GM23338 (cell line): ENCODE results near the gene ARHGAP27. TPM values are rescaled to one million over a fixed set of nuclear protein-coding genes. Genes with fewer than 3 reads are reported as not detected.

Experiments
- ATAC-seq: fragments of 200-7000 bp; cut with Tn5 transposase; 3 replicates; pipeline ENCODE4 v1.9.1; 2020
- DNase-seq: peaks from one replicate; pipeline ENCODE4 v3.0.0-alpha.2; 2015; ENCODE audit warnings: low spot score
- H2AFZ ChIP-seq: fragments of 200-600 bp; sonication (generic); 2 replicates; pipeline ENCODE4 v1.8.0; 2016; ENCODE audit warnings: antibody characterized with exemption, mild to moderate bottlenecking, moderate library complexity
- H3F3A ChIP-seq: fragments of 200-600 bp; sonication (generic); replicated peaks from 2 replicates; pipeline ENCODE4 v1.8.0; 2017; ENCODE audit warnings: antibody characterized with exemption, mixed run types, low read depth
- H3K27ac ChIP-seq: fragments of 200-600 bp; sonication (generic); 2 replicates; pipeline ENCODE4 v1.6.1; 2016; ENCODE audit warnings: low read depth
- H3K27me3 ChIP-seq: fragments of 200-600 bp; sonication (generic); 2 replicates; pipeline ENCODE4 v1.8.0; 2016; ENCODE audit warnings: mild to moderate bottlenecking, mixed run types, moderate library complexity; ENCODE audit not compliant: insufficient read depth
- H3K36me3 ChIP-seq: fragments of 200-600 bp; sonication (generic); 2 replicates; pipeline ENCODE4 v1.8.0; 2016; ENCODE audit warnings: mild to moderate bottlenecking; ENCODE audit not compliant: insufficient read depth
- H3K4me1 ChIP-seq: fragments of 200-600 bp; sonication (generic); 2 replicates; pipeline ENCODE4 v1.8.0; 2016; ENCODE audit warnings: mild to moderate bottlenecking, moderate library complexity; ENCODE audit not compliant: insufficient read depth
- H3K4me2 ChIP-seq: fragments of 200-600 bp; sonication (generic); 2 replicates; pipeline ENCODE4 v1.7.1; 2017; ENCODE audit warnings: mixed run types
- H3K4me3 ChIP-seq: fragments of 200-600 bp; sonication (generic); 2 replicates; pipeline ENCODE4 v1.6.1; 2016; ENCODE audit warnings: mixed run types
- H3K79me2 ChIP-seq: fragments of 200-600 bp; sonication (generic); replicated peaks from 2 replicates; pipeline ENCODE4 v1.8.0; 2017; ENCODE audit warnings: mild to moderate bottlenecking; ENCODE audit not compliant: insufficient read depth
- H3K9me2 ChIP-seq: fragments of 200-600 bp; sonication (generic); 2 replicates; pipeline ENCODE4 v1.8.0; 2017; ENCODE audit not compliant: insufficient read depth
- H4K20me1 ChIP-seq: fragments of 200-600 bp; sonication (generic); replicated peaks from 2 replicates; pipeline ENCODE4 v1.8.0; 2017; ENCODE audit warnings: mild to moderate bottlenecking; ENCODE audit not compliant: insufficient read depth
- H3K27ac Mint-ChIP-seq: 2 replicates; pipeline ENCODE4 v1.8.0; 2020; ENCODE audit warnings: inconsistent platforms, mild to moderate bottlenecking, moderate library complexity, mixed read lengths
- H3K27me3 Mint-ChIP-seq: 3 replicates; pipeline ENCODE4 v1.8.0; 2022; ENCODE audit warnings: low read depth, mild to moderate bottlenecking, moderate library complexity, mixed read lengths, inconsistent platforms; ENCODE audit not compliant: insufficient read depth, poor library complexity
- H3K36me3 Mint-ChIP-seq: 3 replicates; pipeline ENCODE4 v1.8.0; 2021; ENCODE audit warnings: low read depth, mild to moderate bottlenecking, inconsistent platforms, moderate library complexity, mixed read lengths
- H3K4me1 Mint-ChIP-seq: 3 replicates; pipeline ENCODE4 v1.8.0; 2020; ENCODE audit warnings: mild to moderate bottlenecking, inconsistent platforms, mixed read lengths
- H3K4me3 Mint-ChIP-seq: 3 replicates; pipeline ENCODE4 v1.8.0; 2021; ENCODE audit warnings: moderate library complexity, mild to moderate bottlenecking, inconsistent platforms, mixed read lengths
- H3K9me3 Mint-ChIP-seq: 3 replicates; pipeline ENCODE4 v1.8.0; 2020; ENCODE audit warnings: moderate library complexity, mild to moderate bottlenecking, inconsistent platforms, mixed read lengths
- CREB1 ChIP-seq: fragments of 250-450 bp; sonication (Bioruptor Pico); IDR thresholded peaks from 2 replicates; pipeline ENCODE4 v1.5.0; 2020; ENCODE audit warnings: low read depth, mild to moderate bottlenecking, moderate library complexity
- POLR2AphosphoS5 ChIP-seq: IDR thresholded peaks from 2 replicates; pipeline ENCODE4 v1.6.1; 2016; ENCODE audit warnings: antibody characterized with exemption, low read depth
- ZNF331 ChIP-seq: fragments of 250-450 bp; sonication (Bioruptor Pico); IDR thresholded peaks from 2 replicates; pipeline ENCODE4 v1.5.0; 2020; ENCODE audit warnings: low read depth, mild to moderate bottlenecking, moderate library complexity
- polyA plus RNA-seq: library from polyadenylated mRNA; unstranded; fragments of >200 nt; fragmentation: Nextera tagmentation; extraction: Ambion mirVana; gene quantifications from 2 replicates; pipeline ENCODE4 v1.2.1, GENCODE V29; 2016
- total RNA-seq: library from RNA; depleted of rRNA; stranded (reverse); fragments of >200 nt; shearing (Covaris generic); gene quantifications from 2 replicates; pipeline ENCODE4 v1.2.3, GENCODE V29; 2014
- TF ChIP-seq, protein P1 (sequence below), 2 experiments: fragments of 200-600 bp in 1 of 2; sonication (generic) in 1 of 2; conservative IDR thresholded peaks; 2 replicates each; pipeline versions ENCODE4 v1.5.1 to v1.6.1; 2016 to 2017; ENCODE audit warnings: antibody characterized with exemption in 2 of 2, low read depth in 2 of 2, mild to moderate bottlenecking in 2 of 2, moderate library complexity in 1 of 2
- TF ChIP-seq, protein P2 (sequence below): fragments of 250-450 bp; sonication (Bioruptor Pico); IDR thresholded peaks from 2 replicates; pipeline ENCODE4 v1.5.0; 2020; ENCODE audit warnings: mild to moderate bottlenecking, moderate library complexity

Gene ARHGAP27
- total and polyA plus RNA-seq, 2 experiments from 2014 or later: 5.9 to 17.7 TPM

DNA sequence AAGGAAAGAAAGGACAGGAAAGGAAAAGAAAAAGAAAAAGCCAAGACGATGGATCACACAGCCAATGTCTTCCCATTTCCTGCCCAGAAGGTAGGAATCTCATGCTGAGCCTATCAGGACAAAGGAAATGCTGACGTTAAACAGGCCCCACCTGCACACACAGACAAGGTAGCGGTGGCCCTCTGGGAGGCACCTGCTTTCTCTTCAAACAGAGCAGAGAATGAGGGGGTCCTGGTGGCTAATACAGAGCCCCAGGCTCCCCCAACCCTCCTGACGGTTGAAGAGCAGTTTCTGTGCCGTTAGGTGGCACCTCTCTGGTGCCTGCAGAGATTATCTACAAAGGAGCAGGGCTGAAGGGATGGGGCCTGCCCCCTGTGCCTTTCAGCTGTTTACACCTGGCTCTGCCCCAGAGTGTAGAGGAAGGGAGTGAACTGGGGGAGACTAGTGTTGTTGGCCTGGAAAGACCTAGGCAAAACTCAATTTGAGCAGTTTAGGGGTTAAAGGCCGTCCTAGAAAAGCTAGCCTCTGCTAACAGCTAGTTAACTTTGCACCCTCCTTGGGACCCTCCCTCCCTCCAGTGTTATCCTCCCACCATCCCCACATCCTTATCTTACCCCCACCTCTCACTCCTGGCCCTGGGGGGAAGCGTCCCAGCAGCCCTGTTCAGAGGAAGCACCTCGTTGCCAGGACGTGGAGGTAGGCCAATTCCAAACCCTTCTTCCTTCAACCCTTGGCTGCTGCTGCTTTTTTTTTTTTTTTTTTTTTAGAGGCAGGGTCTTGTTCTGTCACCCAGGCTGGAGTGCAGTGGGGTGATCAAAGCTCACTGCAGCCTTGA is 56.3 kb downstream of the ARHGAP27 start:
- no peaks in the 10 kb centered on the region for H3K9me2 ChIP-seq
- H3K4me2 ChIP-seq: peak overlapping the region; percentile 40; the same call in 1 of the 2 replicates
- H3K27ac ChIP-seq: peak overlapping the region; percentile 78; the same call in 1 of the 2 replicates
- H2AFZ ChIP-seq: peak overlapping the region; percentile 81
- Mint-ChIP-seq H3K27me3 (peaks cover 15% of the 10 kb centered on the region), H3K9me3 (no peaks in the 10 kb centered on the region), H3K4me3 (no peak overlapping the region), H3K36me3 (no peaks in the 10 kb centered on the region), H3K27ac (no peak overlapping the region; the same call in 1 of the 2 replicates), H3K4me1 (peaks cover 38% of the 10 kb centered on the region)
- no peaks in the 10 kb centered on the region for H3K36me3 ChIP-seq
- ATAC-seq (peak; percentile 10), DNase-seq (peak; percentile 62)
- H4K20me1 ChIP-seq: no peaks in the 10 kb centered on the region
- peaks cover 27% of the 10 kb centered on the region for H3K4me1 ChIP-seq
- peaks cover 11% of the 10 kb centered on the region for H3F3A ChIP-seq
- H3K79me2 ChIP-seq: no peaks in the 10 kb centered on the region
- TF ChIP-seq CREB1 (peak; percentile 54; the same call in 1 of the 2 replicates), ZNF331 (CRISPR knock-in tag) (no peak)
- TF ChIP-seq, protein P1, sequence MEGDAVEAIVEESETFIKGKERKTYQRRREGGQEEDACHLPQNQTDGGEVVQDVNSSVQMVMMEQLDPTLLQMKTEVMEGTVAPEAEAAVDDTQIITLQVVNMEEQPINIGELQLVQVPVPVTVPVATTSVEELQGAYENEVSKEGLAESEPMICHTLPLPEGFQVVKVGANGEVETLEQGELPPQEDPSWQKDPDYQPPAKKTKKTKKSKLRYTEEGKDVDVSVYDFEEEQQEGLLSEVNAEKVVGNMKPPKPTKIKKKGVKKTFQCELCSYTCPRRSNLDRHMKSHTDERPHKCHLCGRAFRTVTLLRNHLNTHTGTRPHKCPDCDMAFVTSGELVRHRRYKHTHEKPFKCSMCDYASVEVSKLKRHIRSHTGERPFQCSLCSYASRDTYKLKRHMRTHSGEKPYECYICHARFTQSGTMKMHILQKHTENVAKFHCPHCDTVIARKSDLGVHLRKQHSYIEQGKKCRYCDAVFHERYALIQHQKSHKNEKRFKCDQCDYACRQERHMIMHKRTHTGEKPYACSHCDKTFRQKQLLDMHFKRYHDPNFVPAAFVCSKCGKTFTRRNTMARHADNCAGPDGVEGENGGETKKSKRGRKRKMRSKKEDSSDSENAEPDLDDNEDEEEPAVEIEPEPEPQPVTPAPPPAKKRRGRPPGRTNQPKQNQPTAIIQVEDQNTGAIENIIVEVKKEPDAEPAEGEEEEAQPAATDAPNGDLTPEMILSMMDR (conservative IDR thresholded peaks at IDR 0.05; ENCODE audit: low read depth in 2 of 2): no peak
- no peak overlapping the region for H3K4me3 ChIP-seq
- no peaks in the 10 kb centered on the region for H3K27me3 ChIP-seq

DNA sequence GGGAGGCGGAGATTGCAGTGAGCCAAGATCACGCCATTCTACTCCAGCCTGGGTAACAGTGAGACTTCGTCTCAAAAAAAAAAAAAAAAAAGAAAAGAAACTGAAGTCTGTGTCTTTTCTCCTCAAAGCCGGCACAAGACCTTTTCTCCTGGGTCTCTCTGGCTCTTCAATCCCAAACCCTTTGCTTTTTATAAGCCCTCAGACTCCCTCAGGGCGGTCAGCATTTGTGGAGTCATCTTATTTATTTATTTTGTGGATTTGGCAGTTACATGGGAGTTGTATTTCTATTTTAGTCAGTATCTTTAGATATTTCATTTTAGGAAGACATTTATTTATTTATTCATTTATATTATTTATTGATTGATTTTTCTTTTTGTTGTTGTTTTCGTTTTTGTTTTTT is 58.2 kb downstream of the ARHGAP27 start:
- no peaks in the 10 kb centered on the region for H3K36me3 Mint-ChIP-seq
- Histone ChIP-seq H4K20me1 (no peaks in the 10 kb centered on the region), H3K79me2 (no peaks in the 10 kb centered on the region), H3K27ac (no peak overlapping the region), H3F3A (peaks cover 11% of the 10 kb centered on the region), H3K4me2 (no peak overlapping the region), H3K27me3 (no peaks in the 10 kb centered on the region), H3K9me2 (no peaks in the 10 kb centered on the region), H3K36me3 (no peaks in the 10 kb centered on the region), H3K4me3 (no peak overlapping the region), H2AFZ (no peak overlapping the region; the same call in 1 of the 2 replicates), H3K4me1 (peaks cover 38% of the 10 kb centered on the region)
- TF ChIP-seq POLR2AphosphoS5: no peak
- TF ChIP-seq, protein P2, sequence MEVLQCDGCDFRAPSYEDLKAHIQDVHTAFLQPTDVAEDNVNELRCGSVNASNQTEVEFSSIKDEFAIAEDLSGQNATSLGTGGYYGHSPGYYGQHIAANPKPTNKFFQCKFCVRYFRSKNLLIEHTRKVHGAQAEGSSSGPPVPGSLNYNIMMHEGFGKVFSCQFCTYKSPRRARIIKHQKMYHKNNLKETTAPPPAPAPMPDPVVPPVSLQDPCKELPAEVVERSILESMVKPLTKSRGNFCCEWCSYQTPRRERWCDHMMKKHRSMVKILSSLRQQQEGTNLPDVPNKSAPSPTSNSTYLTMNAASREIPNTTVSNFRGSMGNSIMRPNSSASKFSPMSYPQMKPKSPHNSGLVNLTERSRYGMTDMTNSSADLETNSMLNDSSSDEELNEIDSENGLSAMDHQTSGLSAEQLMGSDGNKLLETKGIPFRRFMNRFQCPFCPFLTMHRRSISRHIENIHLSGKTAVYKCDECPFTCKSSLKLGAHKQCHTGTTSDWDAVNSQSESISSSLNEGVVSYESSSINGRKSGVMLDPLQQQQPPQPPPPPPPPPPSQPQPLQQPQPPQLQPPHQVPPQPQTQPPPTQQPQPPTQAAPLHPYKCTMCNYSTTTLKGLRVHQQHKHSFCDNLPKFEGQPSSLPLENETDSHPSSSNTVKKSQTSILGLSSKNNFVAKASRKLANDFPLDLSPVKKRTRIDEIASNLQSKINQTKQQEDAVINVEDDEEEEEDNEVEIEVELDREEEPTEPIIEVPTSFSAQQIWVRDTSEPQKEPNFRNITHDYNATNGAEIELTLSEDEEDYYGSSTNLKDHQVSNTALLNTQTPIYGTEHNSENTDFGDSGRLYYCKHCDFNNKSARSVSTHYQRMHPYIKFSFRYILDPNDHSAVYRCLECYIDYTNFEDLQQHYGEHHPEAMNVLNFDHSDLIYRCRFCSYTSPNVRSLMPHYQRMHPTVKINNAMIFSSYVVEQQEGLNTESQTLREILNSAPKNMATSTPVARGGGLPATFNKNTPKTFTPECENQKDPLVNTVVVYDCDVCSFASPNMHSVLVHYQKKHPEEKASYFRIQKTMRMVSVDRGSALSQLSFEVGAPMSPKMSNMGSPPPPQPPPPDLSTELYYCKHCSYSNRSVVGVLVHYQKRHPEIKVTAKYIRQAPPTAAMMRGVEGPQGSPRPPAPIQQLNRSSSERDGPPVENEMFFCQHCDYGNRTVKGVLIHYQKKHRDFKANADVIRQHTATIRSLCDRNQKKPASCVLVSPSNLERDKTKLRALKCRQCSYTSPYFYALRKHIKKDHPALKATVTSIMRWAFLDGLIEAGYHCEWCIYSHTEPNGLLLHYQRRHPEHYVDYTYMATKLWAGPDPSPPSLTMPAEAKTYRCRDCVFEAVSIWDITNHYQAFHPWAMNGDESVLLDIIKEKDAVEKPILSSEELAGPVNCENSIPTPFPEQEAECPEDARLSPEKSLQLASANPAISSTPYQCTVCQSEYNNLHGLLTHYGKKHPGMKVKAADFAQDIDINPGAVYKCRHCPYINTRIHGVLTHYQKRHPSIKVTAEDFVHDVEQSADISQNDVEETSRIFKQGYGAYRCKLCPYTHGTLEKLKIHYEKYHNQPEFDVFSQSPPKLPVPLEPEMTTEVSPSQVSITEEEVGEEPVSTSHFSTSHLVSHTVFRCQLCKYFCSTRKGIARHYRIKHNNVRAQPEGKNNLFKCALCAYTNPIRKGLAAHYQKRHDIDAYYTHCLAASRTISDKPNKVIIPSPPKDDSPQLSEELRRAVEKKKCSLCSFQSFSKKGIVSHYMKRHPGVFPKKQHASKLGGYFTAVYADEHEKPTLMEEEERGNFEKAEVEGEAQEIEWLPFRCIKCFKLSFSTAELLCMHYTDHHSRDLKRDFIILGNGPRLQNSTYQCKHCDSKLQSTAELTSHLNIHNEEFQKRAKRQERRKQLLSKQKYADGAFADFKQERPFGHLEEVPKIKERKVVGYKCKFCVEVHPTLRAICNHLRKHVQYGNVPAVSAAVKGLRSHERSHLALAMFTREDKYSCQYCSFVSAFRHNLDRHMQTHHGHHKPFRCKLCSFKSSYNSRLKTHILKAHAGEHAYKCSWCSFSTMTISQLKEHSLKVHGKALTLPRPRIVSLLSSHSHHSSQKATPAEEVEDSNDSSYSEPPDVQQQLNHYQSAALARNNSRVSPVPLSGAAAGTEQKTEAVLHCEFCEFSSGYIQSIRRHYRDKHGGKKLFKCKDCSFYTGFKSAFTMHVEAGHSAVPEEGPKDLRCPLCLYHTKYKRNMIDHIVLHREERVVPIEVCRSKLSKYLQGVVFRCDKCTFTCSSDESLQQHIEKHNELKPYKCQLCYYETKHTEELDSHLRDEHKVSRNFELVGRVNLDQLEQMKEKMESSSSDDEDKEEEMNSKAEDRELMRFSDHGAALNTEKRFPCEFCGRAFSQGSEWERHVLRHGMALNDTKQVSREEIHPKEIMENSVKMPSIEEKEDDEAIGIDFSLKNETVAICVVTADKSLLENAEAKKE (CRISPR knock-in tag): no peak
- no peak overlapping the region for H3K4me3 Mint-ChIP-seq
- ATAC-seq (no peak), DNase-seq (no peak)
- peaks cover 15% of the 10 kb centered on the region for H3K27me3 Mint-ChIP-seq
- H3K9me3 Mint-ChIP-seq: no peaks in the 10 kb centered on the region
- no peak overlapping the region for H3K27ac Mint-ChIP-seq
- H3K4me1 Mint-ChIP-seq: peaks cover 46% of the 10 kb centered on the region
